Globus pallidus (tissue), 1 donor: ENCODE data around the gene SLC8A1.
A peak's percentile ranks its signal among the peaks of the same experiment; 100 is the strongest.

Source experiments
- DNase-seq: peaks from one replicate; pipeline ENCODE4 v3.0.0-alpha.2; 2015; ENCODE audit warnings: low spot score

The SLC8A1 gene

GRCh38 chr2:40193670-40194026 is 258.2 kb downstream of the SLC8A1 start:
- DNase-seq: no peak

GRCh38 chr2:40192864-40193669 is 258.8 kb downstream of the SLC8A1 start:
- DNase-seq: no peak

- no peak for DNase-seq
Observed at GRCh38 chr2:40190457-40190856, 261.4 kb downstream of the SLC8A1 start.

GRCh38 chr2:40189881-40190280 is 262.0 kb downstream of the SLC8A1 start:
- no peak for DNase-seq

- DNase-seq: no peak
Observed at GRCh38 chr2:40187054-40187453, 264.8 kb downstream of the SLC8A1 start.

GRCh38 chr2:40184551-40184950 is 267.3 kb downstream of the SLC8A1 start:
- DNase-seq: no peak

- no peak for DNase-seq
Observed at GRCh38 chr2:40181855-40182254, 270.0 kb downstream of the SLC8A1 start.

- DNase-seq: no peak
Observed at GRCh38 chr2:40179801-40180200, 272.1 kb downstream of the SLC8A1 start.

GRCh38 chr2:40178971-40179370 is 272.9 kb downstream of the SLC8A1 start:
- no peak for DNase-seq

- no peak for DNase-seq
Observed at GRCh38 chr2:40178171-40178778, 273.6 kb downstream of the SLC8A1 start.

GRCh38 chr2:40177366-40177765 is 274.5 kb downstream of the SLC8A1 start:
- DNase-seq: no peak

GRCh38 chr2:40173276-40173675 is 278.6 kb downstream of the SLC8A1 start:
- DNase-seq: no peak

GRCh38 chr2:40169856-40170255 is 282.0 kb downstream of the SLC8A1 start:
- no peak for DNase-seq

GRCh38 chr2:40169430-40169829 is 282.5 kb downstream of the SLC8A1 start:
- DNase-seq: no peak

GRCh38 chr2:40168546-40168945 is 283.3 kb downstream of the SLC8A1 start:
- no peak for DNase-seq

GRCh38 chr2:40168032-40168431 is 283.9 kb downstream of the SLC8A1 start:
- no peak for DNase-seq

GRCh38 chr2:40166006-40166405 is 285.9 kb downstream of the SLC8A1 start:
- DNase-seq: no peak

- DNase-seq: no peak
Observed at GRCh38 chr2:40165509-40165844, 286.4 kb downstream of the SLC8A1 start.

GRCh38 chr2:40164736-40165508 is 287.0 kb downstream of the SLC8A1 start:
- DNase-seq: no peak

GRCh38 chr2:40161986-40162385 is 289.9 kb downstream of the SLC8A1 start:
- no peak for DNase-seq

- DNase-seq: peak; percentile 8
Observed at GRCh38 chr2:40160751-40161218, 291.1 kb downstream of the SLC8A1 start.

- no peak for DNase-seq
Observed at GRCh38 chr2:40159333-40159732, 292.6 kb downstream of the SLC8A1 start.

- DNase-seq: no peak
Observed at GRCh38 chr2:40158781-40159180, 293.1 kb downstream of the SLC8A1 start.
